MCF 10A (cell line): ENCODE results near the gene UBE3A. TPM values are rescaled to one million over a fixed set of nuclear protein-coding genes. Genes with fewer than 3 reads are reported as not detected.

ENCODE experiments used
- BruUV-seq: library from RNA; stranded (reverse); fragments of 400-500 nt; replicated peaks from 2 replicates; lab custom pipeline; 2021; lab: Mats Ljungman, UMichigan
- CTCF ChIA-PET: fragments of 300-600 bp; sonication (Branson Sonifier 250); formaldehyde crosslinking; extraction: SDS; loops from one replicate; lab custom pipeline; 2021; ENCODE audit warnings: antibody characterized with exemption, inconsistent platforms; lab: Yijun Ruan, JAX
- POLR2A ChIA-PET: fragments of 300-600, 350-650 bp; sonication (Branson Sonifier 250); formaldehyde crosslinking; extraction: SDS; loops from one replicate; lab custom pipeline; 2020; ENCODE audit warnings: antibody characterized with exemption, inconsistent platforms; lab: Yijun Ruan, JAX
- DNase-seq: peaks from one replicate; pipeline ENCODE4 v3.0.0-alpha.2; 2018; ENCODE audit not compliant: unreplicated experiment
- H3K27ac Mint-ChIP-seq: one replicate; pipeline ENCODE4 v1.8.0; 2022; ENCODE audit warnings: mild to moderate bottlenecking, low read depth, mixed read lengths; ENCODE audit not compliant: unreplicated experiment
- H3K27me3 Mint-ChIP-seq: one replicate; pipeline ENCODE4 v1.8.0; 2022; ENCODE audit warnings: mixed read lengths; ENCODE audit not compliant: insufficient read depth, unreplicated experiment
- H3K36me3 Mint-ChIP-seq: one replicate; pipeline ENCODE4 v1.8.0; 2022; ENCODE audit warnings: mild to moderate bottlenecking, moderate library complexity, mixed read lengths; ENCODE audit not compliant: insufficient read depth, unreplicated experiment
- H3K4me1 Mint-ChIP-seq: one replicate; pipeline ENCODE4 v1.8.0; 2022; ENCODE audit warnings: mixed read lengths; ENCODE audit not compliant: insufficient read depth, unreplicated experiment
- H3K4me3 Mint-ChIP-seq: one replicate; pipeline ENCODE4 v1.8.0; 2022; ENCODE audit warnings: mild to moderate bottlenecking, moderate library complexity, mixed read lengths; ENCODE audit not compliant: unreplicated experiment
- H3K9me3 Mint-ChIP-seq: one replicate; pipeline ENCODE4 v1.8.0; 2022; ENCODE audit warnings: mixed read lengths; ENCODE audit not compliant: unreplicated experiment
- CTCF ChIP-seq: fragments of 200-600 bp; IDR thresholded peaks from one replicate; pipeline ENCODE4 v1.8.0; 2022; ENCODE audit warnings: antibody characterized with exemption, mild to moderate bottlenecking; ENCODE audit not compliant: unreplicated experiment
- intact Hi-C: fragments of 100-400 bp; cut with micrococcal nuclease; formaldehyde crosslinking; loops from 2 replicates; pipeline ENCODE4 v1.14.1; 2022
- total RNA-seq: library from RNA; stranded (reverse); gene quantifications from 2 replicates; pipeline ENCODE4 v1.2.3, GENCODE V29; 2022

Gene UBE3A
- total RNA-seq, 1 experiment from 2014 or later = 101 TPM

GRCh38 chr15:25397100-25397499, 41.7 kb downstream of the UBE3A start:
- peaks cover 26% of the 10 kb centered on the region for H3K4me1 Mint-ChIP-seq
- peak; percentile 26 for DNase-seq
- no TSS peak for BruUV-seq
- peaks cover 28% of the 10 kb centered on the region for H3K36me3 Mint-ChIP-seq
- POLR2A ChIA-PET = interaction anchor here (0.7 kb wide), 1 partner anchor 10 kb away, joined by 3 read pairs; no protein-coding TSS in a partner anchor
- CTCF ChIA-PET = no interaction called here
- H3K9me3 Mint-ChIP-seq = no peaks in the 10 kb centered on the region
- intact Hi-C loops = no loop called here
- H3K27ac Mint-ChIP-seq = peak overlapping the region; percentile 6
- no peak overlapping the region for H3K4me3 Mint-ChIP-seq
- H3K27me3 Mint-ChIP-seq = no peaks in the 10 kb centered on the region
- no peak for TF ChIP-seq CTCF

- intact Hi-C loops = no loop called here
- DNase-seq = no peak
- BruUV-seq = no TSS peak
- Mint-ChIP-seq H3K4me1 (peaks cover 20% of the 10 kb centered on the region), H3K4me3 (no peak overlapping the region), H3K36me3 (peaks cover 35% of the 10 kb centered on the region), H3K9me3 (no peaks in the 10 kb centered on the region), H3K27me3 (no peaks in the 10 kb centered on the region), H3K27ac (no peak overlapping the region)
- TF ChIP-seq CTCF = no peak
- CTCF ChIA-PET = no interaction called here
- POLR2A ChIA-PET = no interaction called here
These were observed 43.9 kb downstream of the UBE3A start for GRCh38 chr15:25394898-25395297.

- H3K9me3 Mint-ChIP-seq = no peaks in the 10 kb centered on the region
These were observed 46.0 kb downstream of the UBE3A start for GRCh38 chr15:25392806-25393205.

More at GRCh38 chr15:25392806-25393205, 46.0 kb downstream of the UBE3A start:
- H3K4me1 Mint-ChIP-seq = peaks cover 18% of the 10 kb centered on the region
- DNase-seq = no peak
- no peaks in the 10 kb centered on the region for H3K27me3 Mint-ChIP-seq
- BruUV-seq = no TSS peak
- H3K27ac Mint-ChIP-seq = no peak overlapping the region
- H3K4me3 Mint-ChIP-seq = no peak overlapping the region
- ChIA-PET POLR2A (interaction anchor here (1.0 kb wide), 1 partner anchor 14 kb away, joined by 4 read pairs; no protein-coding TSS in a partner anchor), CTCF (no interaction called here)
- intact Hi-C loops = no loop called here
- TF ChIP-seq CTCF = no peak
- peaks cover 27% of the 10 kb centered on the region for H3K36me3 Mint-ChIP-seq
